H1 (cell line): ENCODE data around the gene WDR26. TPM values are rescaled to one million over a fixed set of nuclear protein-coding genes. Genes with fewer than 3 reads are reported as not detected.

ENCODE experiments used
- CTCF ChIA-PET: fragments of 300-600 bp; sonication (Branson Sonifier 250); formaldehyde crosslinking; loops from one replicate; lab custom pipeline; 2021; ENCODE audit not compliant: partially characterized antibody; lab: Charles Lee
- POLR2A ChIA-PET: fragments of 300-600 bp; sonication (Branson Sonifier 250); formaldehyde crosslinking; loops from one replicate; lab custom pipeline; 2021; ENCODE audit warnings: inconsistent platforms; ENCODE audit not compliant: partially characterized antibody; lab: Charles Lee
- DNase-seq, 2 experiments: peaks; one replicate each; pipeline versions ENCODE4 v3.0.0 to v3.0.0-alpha.2; 2010 to 2022; ENCODE audit warnings: low spot score in 2 of 2, low read depth in 1 of 2, mixed read lengths in 1 of 2
- FAIRE-seq: peaks from 2 replicates; lab custom pipeline; 2011; peaks lifted over from hg19 to GRCh38; lab: Jason Lieb, UNC
- H2AFZ ChIP-seq: 2 replicates; pipeline ENCODE4 v1.8.1; 2012; ENCODE audit warnings: low read length, inconsistent platforms
- H2AK5ac ChIP-seq: 2 replicates; pipeline ENCODE4 v1.6.1; 2013; ENCODE audit warnings: low read depth, low read length
- H2BK120ac ChIP-seq: replicated peaks from 2 replicates; pipeline ENCODE3; 2013; ENCODE audit warnings: low read depth, low read length, inconsistent platforms
- H2BK12ac ChIP-seq: 2 replicates; pipeline ENCODE4 v1.6.1; 2013; ENCODE audit warnings: low read depth, low read length
- H2BK15ac ChIP-seq: 2 replicates; pipeline ENCODE4 v1.6.1; 2013; ENCODE audit warnings: low read length
- H2BK20ac ChIP-seq: 2 replicates; pipeline ENCODE4 v1.6.1; 2013; ENCODE audit warnings: low read length
- H2BK5ac ChIP-seq: 2 replicates; pipeline ENCODE4 v1.6.1; 2013; ENCODE audit warnings: low read depth, low read length
- H3K14ac ChIP-seq: 2 replicates; pipeline ENCODE4 v1.6.1; 2013; ENCODE audit warnings: inconsistent platforms; ENCODE audit not compliant: insufficient read length
- H3K18ac ChIP-seq: 2 replicates; pipeline ENCODE4 v1.6.1; 2013; ENCODE audit warnings: low read length; ENCODE audit errors: extremely low read depth
- H3K23ac ChIP-seq: 2 replicates; pipeline ENCODE4 v1.6.1; 2013; ENCODE audit warnings: inconsistent platforms; ENCODE audit not compliant: insufficient read length
- H3K23me2 ChIP-seq: 2 replicates; pipeline ENCODE4 v1.6.1; 2013; ENCODE audit warnings: low read depth, low read length
- H3K27ac ChIP-seq: 2 replicates; pipeline ENCODE4 v1.6.1; 2011; ENCODE audit warnings: low read depth, low read length, inconsistent platforms
- H3K27me3 ChIP-seq, 4 experiments: replicated peaks in 1 of 4; 1 replicate in 1 of 4; 2 replicates in 3 of 4; pipeline versions ENCODE4 v1.6.1 to v1.8.1; 2011 to 2013; ENCODE audit warnings: low read length in 3 of 4, mild to moderate bottlenecking in 3 of 4, inconsistent platforms in 2 of 4, mixed read lengths in 2 of 4, moderate library complexity in 1 of 4; ENCODE audit not compliant: control insufficient read depth in 3 of 4, insufficient read depth in 3 of 4; ENCODE audit errors: extremely low read depth in 1 of 4
- H3K36me3 ChIP-seq, 4 experiments: 2 replicates each; pipeline versions ENCODE4 v1.6.1 to v1.8.1; 2011 to 2013; ENCODE audit warnings: mild to moderate bottlenecking in 4 of 4, low read length in 3 of 4, moderate library complexity in 2 of 4, control low read depth in 1 of 4, inconsistent platforms in 1 of 4; ENCODE audit not compliant: insufficient read depth in 4 of 4, control insufficient read depth in 2 of 4
- H3K4ac ChIP-seq: replicated peaks from 2 replicates; pipeline ENCODE3; 2013; ENCODE audit warnings: low read length, low read depth, mixed read lengths, inconsistent platforms; ENCODE audit not compliant: insufficient read length
- H3K4me1 ChIP-seq, 4 experiments: replicated peaks in 1 of 4; 1 replicate in 1 of 4; 2 replicates in 3 of 4; pipeline versions ENCODE4 v1.6.1 to v1.8.1; 2011 to 2013; ENCODE audit warnings: low read length in 3 of 4, inconsistent platforms in 2 of 4, mixed read lengths in 1 of 4; ENCODE audit not compliant: insufficient read depth in 4 of 4, control insufficient read depth in 3 of 4
- H3K4me2 ChIP-seq, 2 experiments: 2 replicates each; pipeline versions ENCODE4 v1.6.1 to v1.8.1; 2011 to 2013; ENCODE audit warnings: low read depth in 2 of 2, low read length in 2 of 2, control low read depth in 1 of 2, inconsistent platforms in 1 of 2, mild to moderate bottlenecking in 1 of 2; ENCODE audit not compliant: insufficient read depth in 1 of 2
- H3K4me3 ChIP-seq, 4 experiments: fragments of 200-600, 300-600 bp in 1 of 4; sonication (generic), shearing (Covaris generic), sonication (Bioruptor Twin) in 1 of 4; 2 replicates each; pipeline versions ENCODE4 v1.5.1 to v1.8.1; 2011 to 2016; ENCODE audit warnings: low read length in 4 of 4, low read depth in 3 of 4, control low read depth in 2 of 4, inconsistent platforms in 2 of 4, mild to moderate bottlenecking in 2 of 4, mixed read lengths in 1 of 4, moderate library complexity in 1 of 4; ENCODE audit not compliant: insufficient read depth in 2 of 4; ENCODE audit errors: extremely low read depth in 1 of 4
- H3K56ac ChIP-seq: replicated peaks from 2 replicates; pipeline ENCODE3; 2013; ENCODE audit warnings: low read depth, mild to moderate bottlenecking, mixed read lengths, low read length, inconsistent platforms; ENCODE audit not compliant: insufficient read length
- H3K79me1 ChIP-seq: 2 replicates; pipeline ENCODE4 v1.6.1; 2013; ENCODE audit warnings: low read depth, low read length, control low read depth
- H3K79me2 ChIP-seq, 2 experiments: 2 replicates each; pipeline versions ENCODE4 v1.6.1 to v1.8.1; 2012 to 2013; ENCODE audit warnings: low read length in 2 of 2, mild to moderate bottlenecking in 2 of 2, inconsistent platforms in 1 of 2; ENCODE audit not compliant: insufficient read depth in 2 of 2, control insufficient read depth in 1 of 2
- H3K9ac ChIP-seq, 4 experiments: replicated peaks in 1 of 4; 1 replicate in 1 of 4; 2 replicates in 3 of 4; pipeline versions ENCODE4 v1.6.1 to v1.8.1; 2011 to 2013; ENCODE audit warnings: low read depth in 3 of 4, low read length in 3 of 4, control low read depth in 2 of 4, mild to moderate bottlenecking in 2 of 4, moderate library complexity in 2 of 4, inconsistent platforms in 1 of 4; ENCODE audit errors: extremely low read depth in 1 of 4
- H3K9me3 ChIP-seq, 2 experiments: 2 replicates each; pipeline versions ENCODE4 v1.6.1 to v1.8.1; 2012 to 2013; ENCODE audit warnings: mild to moderate bottlenecking in 2 of 2, moderate library complexity in 2 of 2, control low read depth in 1 of 2, inconsistent platforms in 1 of 2, low read depth in 1 of 2, low read length in 1 of 2, mixed read lengths in 1 of 2; ENCODE audit not compliant: insufficient read depth in 2 of 2
- H4K20me1 ChIP-seq, 2 experiments: replicated peaks in 1 of 2; 2 replicates each; pipeline versions ENCODE3 to v1.8.1; 2011 to 2013; ENCODE audit warnings: inconsistent platforms in 2 of 2, low read length in 2 of 2, mild to moderate bottlenecking in 1 of 2; ENCODE audit not compliant: insufficient read depth in 2 of 2, control insufficient read depth in 1 of 2
- H4K5ac ChIP-seq: 2 replicates; pipeline ENCODE4 v1.6.1; 2013; ENCODE audit warnings: low read length, low read depth, mixed read lengths, inconsistent platforms; ENCODE audit not compliant: insufficient read length
- H4K8ac ChIP-seq: 2 replicates; pipeline ENCODE4 v1.8.0; 2013; ENCODE audit warnings: mild to moderate bottlenecking, moderate library complexity, low read length, inconsistent platforms; ENCODE audit not compliant: insufficient read depth; ENCODE audit errors: extremely low read depth
- H4K91ac ChIP-seq: replicated peaks from 2 replicates; pipeline ENCODE3; 2013; ENCODE audit warnings: low read length, mixed read lengths, inconsistent platforms; ENCODE audit not compliant: insufficient read length
- ATF3 ChIP-seq: IDR thresholded peaks from 2 replicates; pipeline ENCODE4 v1.6.1; 2011; ENCODE audit warnings: low read depth, mild to moderate bottlenecking, low read length; ENCODE audit not compliant: insufficient read depth
- CBX5 ChIP-seq: fragments of 300-800, 300-1000 bp; sonication (generic); IDR thresholded peaks from 2 replicates; pipeline ENCODE4 v1.7.1; 2016; ENCODE audit warnings: antibody characterized with exemption, low read length, low read depth
- CEBPB ChIP-seq: IDR thresholded peaks from 2 replicates; pipeline ENCODE4 v1.6.1; 2012; ENCODE audit warnings: low read depth, low read length
- CREB1 ChIP-seq: IDR thresholded peaks from 2 replicates; pipeline ENCODE4 v1.6.1; 2012; ENCODE audit warnings: inconsistent platforms
- JUN ChIP-seq: IDR thresholded peaks from 2 replicates; pipeline ENCODE4 v1.6.1; 2011; ENCODE audit warnings: low read depth, mild to moderate bottlenecking, improper control_type of control experiment, low read length
- SIN3A ChIP-seq, 2 experiments: IDR thresholded peaks in 1 of 2; conservative IDR thresholded peaks in 1 of 2; 2 replicates each; pipeline ENCODE4 v1.6.1; 2011 to 2012; ENCODE audit warnings: low read length in 2 of 2, improper control_type of control experiment in 1 of 2, low read depth in 1 of 2, mild to moderate bottlenecking in 1 of 2
- SIX5 ChIP-seq: IDR thresholded peaks from 2 replicates; pipeline ENCODE4 v1.6.1; 2011; ENCODE audit warnings: mild to moderate bottlenecking, low read depth, low read length
- SP1 ChIP-seq: IDR thresholded peaks from 2 replicates; pipeline ENCODE4 v1.6.1; 2011; ENCODE audit warnings: low read depth, low read length
- SP4 ChIP-seq: IDR thresholded peaks from 2 replicates; pipeline ENCODE4 v1.6.1; 2012; ENCODE audit warnings: low read length, inconsistent platforms
- WGBS, 2 experiments: shearing (Covaris generic) in 1 of 2; methylation state at CpG; one replicate each; pipeline versions ENCODE4 v1.1.6 to v1.1.7; 2013 to 2015; ENCODE audit warnings: low lambda C conversion rate in 2 of 2, mixed read lengths in 2 of 2, inconsistent platforms in 1 of 2, low coverage in 1 of 2, missing lambda C conversion rate in 1 of 2; ENCODE audit not compliant: insufficient replicate concordance in 2 of 2, insufficient coverage in 1 of 2, insufficient read length in 1 of 2; ENCODE audit errors: extremely low coverage in 1 of 2, missing lambda C conversion rate in 1 of 2; 5-methylcytosine and 5-hydroxymethylcytosine counted together
- polyA plus RNA-seq, 7 experiments: library from polyadenylated mRNA; depleted of rRNA in 3 of 7; stranded (reverse) in 5 of 7; unstranded in 2 of 7; fragments of >200 nt in 5 of 7; fragments of 200-250 nt in 2 of 7; gene quantifications; 1 replicate in 5 of 7; 2 replicates in 1 of 7; 4 replicates in 1 of 7; pipeline versions ENCODE4 v1.2.1 to v1.2.3, GENCODE V29; 2011 to 2013; ENCODE audit warnings: missing spikeins in 2 of 7, mixed read lengths in 2 of 7
- total RNA-seq: library from RNA; stranded (reverse); fragmentation: NEBNext Ultra II Directional; extraction: Animal tissue kit (Norgen Biotek cat#: 25700); gene quantifications from 2 replicates; pipeline ENCODE4 v1.2.1, GENCODE V29; 2021

WDR26 gene
- total and polyA plus RNA-seq, 2 of the 8 experiments (the other 6 are each of a cell fraction or from before 2014, with no cell fraction given): 18.0 to 72.5 TPM

GRCh38 chr1:224435999-224436398 is 1.4 kb upstream of the WDR26 start:
- Histone ChIP-seq H3K14ac (no peak overlapping the region), H3K23me2 (peaks cover 11% of the 10 kb centered on the region), H2BK5ac (no peak overlapping the region), H2BK120ac (no peak overlapping the region), H3K4me3 (no peak overlapping the region), H2BK15ac (no peak overlapping the region), H3K4me2 (peak overlapping the region in 1 of 2 experiments; percentile 63; a peak in 1 of 4 replicates), H3K56ac (no peak overlapping the region), H3K18ac (no peak overlapping the region), H2BK12ac (no peak overlapping the region), H2BK20ac (no peak overlapping the region), H4K8ac (no peak overlapping the region), H3K36me3 (peaks cover 0 to 14% (median 3%) of the 10 kb centered on the region in 4 experiments; a peak in 5 of 8 replicates), H4K91ac (no peak overlapping the region), H2AK5ac (no peak overlapping the region), H3K79me2 (peaks cover 19 to 38% of the 10 kb centered on the region in 2 experiments), H4K5ac (no peak overlapping the region), H3K27me3 (no peaks in the 10 kb centered on the region), H3K79me1 (no peaks in the 10 kb centered on the region), H3K9ac (no peak overlapping the region; a peak in 1 of 7 replicates), H3K4ac (no peak overlapping the region), H4K20me1 (peaks cover 16% of the 10 kb centered on the region in 2 experiments), H3K23ac (no peak overlapping the region), H3K4me1 (peaks cover 0 to 12% (median 0%) of the 10 kb centered on the region in 4 experiments; a peak in 3 of 7 replicates), H2AFZ (no peak overlapping the region), H3K9me3 (no peaks in the 10 kb centered on the region), H3K27ac (no peak overlapping the region)
- no peak for DNase-seq
- no peak for TF ChIP-seq SP4
- TF ChIP-seq ATF3: no peak
- TF ChIP-seq JUN: no peak
- TF ChIP-seq CEBPB: no peak
- no peak for TF ChIP-seq SIX5
- TF ChIP-seq CBX5: no peak
- no peak for TF ChIP-seq SP1
- TF ChIP-seq SIN3A (conservative IDR thresholded peaks at IDR 0.05 in 1 of 2, IDR thresholded peaks at IDR 0.05 in 1 of 2; ENCODE audit: low read depth in 1 of 2, low read length in 2 of 2): no peak
- no peak for TF ChIP-seq CREB1
- FAIRE-seq: no peak
- WGBS, 2 experiments: 73% methylated on average over 1 of the region's 1 CpG; no CpG with 5 or more reads in 1 of the 2 experiments
- ChIA-PET POLR2A (interaction anchor here (0.8 to 3.8 kb wide), 5 partner anchors 12 to 106 kb away, joined by 3 to 15 read pairs (median 4); partner anchors contain the start of gene NVL), CTCF (interaction anchor here (1.0 to 1.8 kb wide), 3 partner anchors 7 to 24 kb away, joined by 3 to 4 read pairs (median 4); no protein-coding TSS in a partner anchor)
